Hepatocyte (in vitro differentiated cells): Measurements from ENCODE around the gene DLX1. TPM values are rescaled to one million over a fixed set of nuclear protein-coding genes. Genes with fewer than 3 reads are reported as not detected.

Source experiments
- DNase-seq: peaks from one replicate; pipeline ENCODE4 v3.0.0-alpha.2; 2016; ENCODE audit warnings: low spot score
- H2AFZ ChIP-seq: fragments of 200-600 bp; sonication (generic); 2 replicates; pipeline ENCODE4 v1.6.0; 2016; ENCODE audit warnings: antibody characterized with exemption, mild to moderate bottlenecking
- H3K27ac ChIP-seq: fragments of 200-600 bp; sonication (generic); 2 replicates; pipeline ENCODE4 v1.5.1; 2016; ENCODE audit warnings: mild to moderate bottlenecking
- H3K27me3 ChIP-seq: fragments of 200-600 bp; sonication (generic); 2 replicates; pipeline ENCODE4 v1.6.1; 2016
- H3K36me3 ChIP-seq: fragments of 200-600 bp; sonication (generic); replicated peaks from 2 replicates; pipeline ENCODE4 v1.5.1; 2016; ENCODE audit warnings: low read depth; ENCODE audit not compliant: insufficient read depth
- H3K4me1 ChIP-seq: fragments of 200-600 bp; sonication (generic); 2 replicates; pipeline ENCODE4 v1.5.1; 2016; ENCODE audit warnings: mild to moderate bottlenecking, moderate library complexity; ENCODE audit not compliant: insufficient read depth
- H3K4me2 ChIP-seq: fragments of 200-600 bp; sonication (generic); 2 replicates; pipeline ENCODE4 v1.6.0; 2016
- H3K4me3 ChIP-seq: fragments of 200-600 bp; sonication (generic); 2 replicates; pipeline ENCODE4 v1.5.1; 2016; ENCODE audit warnings: mild to moderate bottlenecking
- H3K79me2 ChIP-seq: fragments of 200-600 bp; sonication (generic); 2 replicates; pipeline ENCODE4 v1.6.0; 2017; ENCODE audit warnings: mild to moderate bottlenecking
- H3K9me2 ChIP-seq: fragments of 200-600 bp; sonication (generic); replicated peaks from 2 replicates; pipeline ENCODE4 v1.6.0; 2017; ENCODE audit warnings: mild to moderate bottlenecking; ENCODE audit not compliant: insufficient read depth
- H3K9me3 ChIP-seq: fragments of 200-600 bp; sonication (generic); 2 replicates; pipeline ENCODE4 v1.5.1; 2016; ENCODE audit warnings: low read depth, mild to moderate bottlenecking
- H4K20me1 ChIP-seq: fragments of 200-600 bp; sonication (generic); 2 replicates; pipeline ENCODE4 v1.6.0; 2016; ENCODE audit warnings: mild to moderate bottlenecking; ENCODE audit not compliant: insufficient read depth, poor library complexity, severe bottlenecking
- CTCF ChIP-seq: fragments of 200-600 bp; sonication (generic); IDR thresholded peaks from 2 replicates; pipeline ENCODE4 v1.5.1; 2016; ENCODE audit warnings: antibody characterized with exemption, mild to moderate bottlenecking; ENCODE audit not compliant: poor library complexity
- EZH2 ChIP-seq: fragments of 200-600 bp; sonication (generic); IDR thresholded peaks from 2 replicates; pipeline ENCODE4 v1.6.1; 2016; ENCODE audit warnings: antibody characterized with exemption, mild to moderate bottlenecking, borderline replicate concordance
- EZH2phosphoT487 ChIP-seq: fragments of 200-600 bp; sonication (generic); IDR thresholded peaks from one replicate; pipeline ENCODE4 v1.6.1; 2018; ENCODE audit warnings: antibody characterized with exemption, mild to moderate bottlenecking, low read depth, moderate library complexity; ENCODE audit not compliant: unreplicated experiment, severe bottlenecking
- WGBS: methylation state at CpG from one replicate; pipeline ENCODE4 v1.1.6; 2016; ENCODE audit warnings: low lambda C conversion rate; ENCODE audit errors: missing lambda C conversion rate; 5-methylcytosine and 5-hydroxymethylcytosine counted together
- polyA plus RNA-seq: library from polyadenylated mRNA; unstranded; fragments of >200 nt; fragmentation: Nextera tagmentation; extraction: Ambion mirVana; gene quantifications from 2 replicates; pipeline ENCODE4 v1.2.1, GENCODE V29; 2016
- total RNA-seq: library from RNA; depleted of rRNA; stranded (reverse); fragments of >200 nt; gene quantifications from 2 replicates; pipeline ENCODE4 v1.2.3, GENCODE V29; 2014

The DLX1 gene
- total and polyA plus RNA-seq, 2 experiments from 2014 or later = not detected

GRCh38 chr2:172049567-172050120 lies 35.7 kb upstream of the DLX1 start:
- no peak for DNase-seq
- TF ChIP-seq EZH2 (no peak), CTCF (no peak), EZH2phosphoT487 (no peak)
- Histone ChIP-seq H3K27ac (no peak overlapping the region), H3K36me3 (no peaks in the 10 kb centered on the region), H3K9me2 (no peaks in the 10 kb centered on the region), H3K9me3 (no peaks in the 10 kb centered on the region), H3K79me2 (no peaks in the 10 kb centered on the region), H2AFZ (no peak overlapping the region), H3K4me3 (no peak overlapping the region), H4K20me1 (no peaks in the 10 kb centered on the region), H3K4me2 (no peak overlapping the region), H3K27me3 (no peaks in the 10 kb centered on the region), H3K4me1 (peaks cover 4% of the 10 kb centered on the region)
- 90% methylated on average over 2 of the region's 2 CpGs for WGBS

- Histone ChIP-seq H3K27me3 (no peaks in the 10 kb centered on the region), H3K27ac (no peak overlapping the region), H3K79me2 (no peaks in the 10 kb centered on the region), H3K36me3 (no peaks in the 10 kb centered on the region), H3K4me2 (no peak overlapping the region), H2AFZ (no peak overlapping the region), H4K20me1 (no peaks in the 10 kb centered on the region), H3K4me3 (no peak overlapping the region), H3K9me3 (no peaks in the 10 kb centered on the region), H3K9me2 (no peaks in the 10 kb centered on the region), H3K4me1 (peaks cover 4% of the 10 kb centered on the region)
- 73% methylated on average over 1 of the region's 1 CpG for WGBS
- DNase-seq = no peak
- no peak for TF ChIP-seq CTCF
- TF ChIP-seq EZH2 = no peak
- no peak for TF ChIP-seq EZH2phosphoT487
These were observed 34.7 kb upstream of the DLX1 start for GRCh38 chr2:172050479-172051125.

GRCh38 chr2:172052000-172052983 lies 33.0 kb upstream of the DLX1 start:
- Histone ChIP-seq H3K4me3 (no peak overlapping the region), H3K36me3 (no peaks in the 10 kb centered on the region), H3K4me1 (peaks cover 4% of the 10 kb centered on the region), H3K27ac (no peak overlapping the region), H3K4me2 (no peak overlapping the region), H3K79me2 (no peaks in the 10 kb centered on the region), H3K9me2 (no peaks in the 10 kb centered on the region), H2AFZ (no peak overlapping the region), H4K20me1 (no peaks in the 10 kb centered on the region), H3K9me3 (no peaks in the 10 kb centered on the region), H3K27me3 (no peaks in the 10 kb centered on the region)
- no peak for DNase-seq
- WGBS = 56% methylated on average over 4 of the region's 4 CpGs
- no peak for TF ChIP-seq EZH2
- no peak for TF ChIP-seq CTCF
- no peak for TF ChIP-seq EZH2phosphoT487
